Measurements from ENCODE around the gene TENM4. TPM values are rescaled to one million over a fixed set of nuclear protein-coding genes. Genes with fewer than 3 reads are reported as not detected.
A peak's percentile ranks its signal among the peaks of the same experiment; 100 is the strongest.

The TENM4 gene
- total RNA-seq, 2 donors from 2014 or later = 68.2 to 130 TPM

- H3K36me3 ChIP-seq (ENCODE audit: control insufficient read depth, insufficient read depth, low read length) = no peaks in the 10 kb centered on the region
- 88 to 94% methylated on average over 5 of the region's 5 CpGs for WGBS, 2 experiments (ENCODE audit: insufficient coverage in 1 of 2, insufficient read length in 1 of 2)
- no peak overlapping the region for H3K9ac ChIP-seq (ENCODE audit: extremely low read depth, low read length, poor library complexity, severe bottlenecking)
- H3K9me3 Mint-ChIP-seq = no peaks in the 10 kb centered on the region
- no peaks in the 10 kb centered on the region for H3K27me3 Mint-ChIP-seq (ENCODE audit: insufficient read depth)
- H3K9me3 ChIP-seq (ENCODE audit: control insufficient read depth, low read length) = no peaks in the 10 kb centered on the region
- H3K27ac ChIP-seq (ENCODE audit: low read depth, low read length) = no peak overlapping the region
- no peak overlapping the region for H3K4me3 Mint-ChIP-seq
- peaks cover 51% of the 10 kb centered on the region for H3K4me1 Mint-ChIP-seq
- no peak overlapping the region for H3K27ac Mint-ChIP-seq
- H3K36me3 Mint-ChIP-seq (ENCODE audit: low read depth) = no peaks in the 10 kb centered on the region
- TF ChIP-seq CTCF (conservative IDR thresholded peaks at IDR 0.05) = no peak
- no peak overlapping the region for H3K4me3 ChIP-seq (ENCODE audit: low read length)
- no peaks in the 10 kb centered on the region for H3K27me3 ChIP-seq (ENCODE audit: control insufficient read depth, insufficient read depth, low read length, poor library complexity, severe bottlenecking)
- DNase-seq = no peak
- peaks cover 26% of the 10 kb centered on the region for H3K4me1 ChIP-seq (ENCODE audit: control insufficient read depth, insufficient read depth, low read length)
Measured at GRCh38 chr11:78957476-78958245, 483.2 kb downstream of the TENM4 start.

- Histone ChIP-seq H3K27ac (ENCODE audit: low read depth, low read length) (no peak overlapping the region), H3K36me3 (ENCODE audit: control insufficient read depth, insufficient read depth, low read length) (no peaks in the 10 kb centered on the region), H3K4me3 (ENCODE audit: low read length) (no peak overlapping the region), H3K27me3 (ENCODE audit: control insufficient read depth, insufficient read depth, low read length, poor library complexity, severe bottlenecking) (no peaks in the 10 kb centered on the region), H3K4me1 (ENCODE audit: control insufficient read depth, insufficient read depth, low read length) (peaks cover 31% of the 10 kb centered on the region), H3K9me3 (ENCODE audit: control insufficient read depth, low read length) (no peaks in the 10 kb centered on the region), H3K9ac (ENCODE audit: extremely low read depth, low read length, poor library complexity, severe bottlenecking) (no peak overlapping the region)
- 94 to 96% methylated on average over 3 of the region's 3 CpGs for WGBS, 2 experiments (ENCODE audit: insufficient coverage in 1 of 2, insufficient read length in 1 of 2)
- H3K4me1 Mint-ChIP-seq = peaks cover 60% of the 10 kb centered on the region
- H3K27me3 Mint-ChIP-seq (ENCODE audit: insufficient read depth) = no peaks in the 10 kb centered on the region
- H3K27ac Mint-ChIP-seq = no peak overlapping the region
- H3K9me3 Mint-ChIP-seq = no peaks in the 10 kb centered on the region
- no peak for TF ChIP-seq CTCF (conservative IDR thresholded peaks at IDR 0.05)
- no peaks in the 10 kb centered on the region for H3K36me3 Mint-ChIP-seq (ENCODE audit: low read depth)
- no peak for DNase-seq
- H3K4me3 Mint-ChIP-seq = no peak overlapping the region
Measured at GRCh38 chr11:78954696-78955095, 486.1 kb downstream of the TENM4 start.

- Histone ChIP-seq H3K4me3 (ENCODE audit: low read length) (no peak overlapping the region), H3K27ac (ENCODE audit: low read depth, low read length) (no peak overlapping the region), H3K27me3 (ENCODE audit: control insufficient read depth, insufficient read depth, low read length, poor library complexity, severe bottlenecking) (no peaks in the 10 kb centered on the region), H3K36me3 (ENCODE audit: control insufficient read depth, insufficient read depth, low read length) (no peaks in the 10 kb centered on the region), H3K9me3 (ENCODE audit: control insufficient read depth, low read length) (no peaks in the 10 kb centered on the region), H3K4me1 (ENCODE audit: control insufficient read depth, insufficient read depth, low read length) (peaks cover 30% of the 10 kb centered on the region), H3K9ac (ENCODE audit: extremely low read depth, low read length, poor library complexity, severe bottlenecking) (no peak overlapping the region)
- Mint-ChIP-seq H3K36me3 (ENCODE audit: low read depth) (no peaks in the 10 kb centered on the region), H3K27ac (peak overlapping the region; percentile 59), H3K27me3 (ENCODE audit: insufficient read depth) (no peaks in the 10 kb centered on the region), H3K4me1 (peaks cover 60% of the 10 kb centered on the region), H3K4me3 (no peak overlapping the region), H3K9me3 (no peaks in the 10 kb centered on the region)
- DNase-seq = no peak
- TF ChIP-seq CTCF (conservative IDR thresholded peaks at IDR 0.05) = no peak
- WGBS, 2 experiments (ENCODE audit: insufficient coverage in 1 of 2, insufficient read length in 1 of 2) = 86 to 94% methylated on average over 2 of the region's 2 CpGs
Measured at GRCh38 chr11:78954261-78954660, 486.6 kb downstream of the TENM4 start.

Data from endodermal cell (in vitro differentiated cells).